A673 (cell line): ENCODE results near the gene FAS.

Experiments used
- CTCF ChIP-seq: fragments of 300-800, 200-600 bp; sonication (generic); conservative IDR thresholded peaks from 2 replicates; pipeline ENCODE4 v1.5.1; 2017; ENCODE audit warnings: low read depth, mild to moderate bottlenecking, antibody characterized with exemption, low read length, moderate library complexity, mixed read lengths
- EZH2 ChIP-seq: fragments of 200-600 bp; sonication (generic); IDR thresholded peaks from 2 replicates; pipeline ENCODE4 v1.6.1; 2017; ENCODE audit warnings: borderline replicate concordance, low read depth, mild to moderate bottlenecking, mixed read lengths, antibody characterized with exemption, low read length; ENCODE audit not compliant: poor library complexity, severe bottlenecking

GRCh38 chr10:89001729-89002072 is 11.1 kb downstream of the FAS start:
- no peak for TF ChIP-seq EZH2
- no peak for TF ChIP-seq CTCF
